Loucy (cell line): ENCODE data around the gene PDE4D.

Experiments used
- EZH2phosphoT487 ChIP-seq: fragments of 200-600 bp; IDR thresholded peaks from 2 replicates; pipeline ENCODE4 v1.6.1; 2018; ENCODE audit warnings: antibody characterized with exemption, mild to moderate bottlenecking, moderate library complexity, borderline replicate concordance
- TF ChIP-seq, protein P1 (sequence below): fragments of 200-600 bp; sonication (generic); conservative IDR thresholded peaks from 2 replicates; pipeline ENCODE4 v1.5.1; 2014; ENCODE audit warnings: mild to moderate bottlenecking, antibody characterized with exemption, low read length

DNA sequence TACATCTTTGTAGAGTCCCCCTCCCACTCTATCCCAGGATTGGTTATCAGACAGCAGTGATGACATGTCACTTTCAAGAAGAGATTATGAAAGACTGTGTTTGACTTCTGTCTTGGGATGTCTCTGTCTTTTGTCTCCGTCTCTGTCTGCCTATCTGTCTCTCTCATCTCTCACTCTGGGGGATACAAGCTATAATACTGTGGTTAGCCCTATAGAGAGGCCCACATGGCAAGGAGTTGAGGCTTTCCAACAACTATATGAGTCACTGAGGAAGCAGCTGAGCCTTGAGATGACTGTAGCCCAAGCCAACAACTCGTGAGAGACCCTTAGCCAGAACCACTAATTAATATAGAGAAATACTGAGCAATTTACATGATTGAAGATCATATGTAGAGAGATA is 284.8 kb downstream of the PDE4D start:
- TF ChIP-seq, protein P1, sequence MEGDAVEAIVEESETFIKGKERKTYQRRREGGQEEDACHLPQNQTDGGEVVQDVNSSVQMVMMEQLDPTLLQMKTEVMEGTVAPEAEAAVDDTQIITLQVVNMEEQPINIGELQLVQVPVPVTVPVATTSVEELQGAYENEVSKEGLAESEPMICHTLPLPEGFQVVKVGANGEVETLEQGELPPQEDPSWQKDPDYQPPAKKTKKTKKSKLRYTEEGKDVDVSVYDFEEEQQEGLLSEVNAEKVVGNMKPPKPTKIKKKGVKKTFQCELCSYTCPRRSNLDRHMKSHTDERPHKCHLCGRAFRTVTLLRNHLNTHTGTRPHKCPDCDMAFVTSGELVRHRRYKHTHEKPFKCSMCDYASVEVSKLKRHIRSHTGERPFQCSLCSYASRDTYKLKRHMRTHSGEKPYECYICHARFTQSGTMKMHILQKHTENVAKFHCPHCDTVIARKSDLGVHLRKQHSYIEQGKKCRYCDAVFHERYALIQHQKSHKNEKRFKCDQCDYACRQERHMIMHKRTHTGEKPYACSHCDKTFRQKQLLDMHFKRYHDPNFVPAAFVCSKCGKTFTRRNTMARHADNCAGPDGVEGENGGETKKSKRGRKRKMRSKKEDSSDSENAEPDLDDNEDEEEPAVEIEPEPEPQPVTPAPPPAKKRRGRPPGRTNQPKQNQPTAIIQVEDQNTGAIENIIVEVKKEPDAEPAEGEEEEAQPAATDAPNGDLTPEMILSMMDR: no peak
- TF ChIP-seq EZH2phosphoT487: peak; percentile 88
